Testis (tissue), 2 donors: ENCODE results near the gene RBFOX1.

Experiments
- CTCF ChIP-seq, 3 experiments: fragments of 450-650 bp in 2 of 3; fragments of 200-600 bp in 1 of 3; sonication (generic) in 1 of 3; IDR thresholded peaks; one replicate each; pipeline ENCODE4 v1.5.1; 2016 to 2019; ENCODE audit warnings: antibody characterized with exemption in 3 of 3, mild to moderate bottlenecking in 2 of 3, moderate library complexity in 1 of 3
- POLR2A ChIP-seq: fragments of 450-650 bp; IDR thresholded peaks from one replicate; pipeline ENCODE4 v1.6.1; 2017; ENCODE audit warnings: antibody characterized with exemption, mild to moderate bottlenecking, moderate library complexity

- TF ChIP-seq CTCF (IDR thresholded peaks at IDR 0.05), result no peak
- TF ChIP-seq POLR2A, result no peak
Measured at GRCh38 chr16:7380911-7381310, 48.3 kb downstream of the RBFOX1 start.
